ENCODE measurements around the gene TASP1. TPM values are rescaled to one million over a fixed set of nuclear protein-coding genes. Genes with fewer than 3 reads are reported as not detected.

TASP1 gene
- total and polyA plus RNA-seq, 4 donors: 2.5 to 10.0 (median 4.7) TPM

DNA sequence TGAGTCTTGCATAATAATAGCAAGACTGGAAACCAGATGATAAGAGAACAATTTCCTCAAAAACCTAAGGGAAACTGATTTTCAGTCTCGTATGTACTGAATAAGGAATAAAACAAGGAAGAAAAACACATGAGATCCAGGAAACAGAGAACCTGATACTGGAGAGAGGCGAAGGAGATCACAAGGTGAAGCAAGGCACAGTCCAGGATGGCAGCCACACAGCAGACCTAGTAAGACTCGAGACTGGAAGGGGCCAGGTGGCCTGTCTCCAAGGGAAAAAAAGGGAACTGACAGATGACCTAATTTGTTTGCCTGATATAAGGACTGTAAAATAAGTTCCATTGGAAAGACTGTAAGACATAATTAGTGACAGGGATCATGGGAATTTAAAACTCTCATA lies 71.1 kb downstream of the TASP1 start:
- H3K27ac ChIP-seq (ENCODE audit: low read depth in 1 of 2, low read length in 2 of 2): no peak overlapping the region
- WGBS: 71% methylated on average over 3 of the region's 3 CpGs
- H3K4me3 ChIP-seq (ENCODE audit: low read depth in 1 of 3, low read length in 3 of 3): no peak overlapping the region
- H3K27me3 ChIP-seq (ENCODE audit: control insufficient read depth in 4 of 4, insufficient read depth in 4 of 4, low read length in 3 of 4): no peaks in the 10 kb centered on the region
- no peaks in the 10 kb centered on the region for H3K4me1 ChIP-seq (ENCODE audit: control insufficient read depth in 4 of 4, insufficient read depth in 4 of 4, low read length in 3 of 4)
- H3K36me3 ChIP-seq (ENCODE audit: control insufficient read depth in 4 of 4, insufficient read depth in 3 of 4, low read depth in 1 of 4, low read length in 3 of 4): peaks cover 0 to 2% (median 0%) of the 10 kb centered on the region in 4 donors
- H3K9ac ChIP-seq (ENCODE audit: low read depth in 1 of 2, low read length in 2 of 2): no peak overlapping the region
- no peak for TF ChIP-seq NR2F2 (IDR thresholded peaks at IDR 0.05)
- TF ChIP-seq, protein P1, sequence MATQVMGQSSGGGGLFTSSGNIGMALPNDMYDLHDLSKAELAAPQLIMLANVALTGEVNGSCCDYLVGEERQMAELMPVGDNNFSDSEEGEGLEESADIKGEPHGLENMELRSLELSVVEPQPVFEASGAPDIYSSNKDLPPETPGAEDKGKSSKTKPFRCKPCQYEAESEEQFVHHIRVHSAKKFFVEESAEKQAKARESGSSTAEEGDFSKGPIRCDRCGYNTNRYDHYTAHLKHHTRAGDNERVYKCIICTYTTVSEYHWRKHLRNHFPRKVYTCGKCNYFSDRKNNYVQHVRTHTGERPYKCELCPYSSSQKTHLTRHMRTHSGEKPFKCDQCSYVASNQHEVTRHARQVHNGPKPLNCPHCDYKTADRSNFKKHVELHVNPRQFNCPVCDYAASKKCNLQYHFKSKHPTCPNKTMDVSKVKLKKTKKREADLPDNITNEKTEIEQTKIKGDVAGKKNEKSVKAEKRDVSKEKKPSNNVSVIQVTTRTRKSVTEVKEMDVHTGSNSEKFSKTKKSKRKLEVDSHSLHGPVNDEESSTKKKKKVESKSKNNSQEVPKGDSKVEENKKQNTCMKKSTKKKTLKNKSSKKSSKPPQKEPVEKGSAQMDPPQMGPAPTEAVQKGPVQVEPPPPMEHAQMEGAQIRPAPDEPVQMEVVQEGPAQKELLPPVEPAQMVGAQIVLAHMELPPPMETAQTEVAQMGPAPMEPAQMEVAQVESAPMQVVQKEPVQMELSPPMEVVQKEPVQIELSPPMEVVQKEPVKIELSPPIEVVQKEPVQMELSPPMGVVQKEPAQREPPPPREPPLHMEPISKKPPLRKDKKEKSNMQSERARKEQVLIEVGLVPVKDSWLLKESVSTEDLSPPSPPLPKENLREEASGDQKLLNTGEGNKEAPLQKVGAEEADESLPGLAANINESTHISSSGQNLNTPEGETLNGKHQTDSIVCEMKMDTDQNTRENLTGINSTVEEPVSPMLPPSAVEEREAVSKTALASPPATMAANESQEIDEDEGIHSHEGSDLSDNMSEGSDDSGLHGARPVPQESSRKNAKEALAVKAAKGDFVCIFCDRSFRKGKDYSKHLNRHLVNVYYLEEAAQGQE (IDR thresholded peaks at IDR 0.05): no peak
- H3K9me3 ChIP-seq (ENCODE audit: control insufficient read depth in 4 of 4, low read length in 3 of 4): no peaks in the 10 kb centered on the region
- no peak for DNase-seq (ENCODE audit: low spot score)

DNA sequence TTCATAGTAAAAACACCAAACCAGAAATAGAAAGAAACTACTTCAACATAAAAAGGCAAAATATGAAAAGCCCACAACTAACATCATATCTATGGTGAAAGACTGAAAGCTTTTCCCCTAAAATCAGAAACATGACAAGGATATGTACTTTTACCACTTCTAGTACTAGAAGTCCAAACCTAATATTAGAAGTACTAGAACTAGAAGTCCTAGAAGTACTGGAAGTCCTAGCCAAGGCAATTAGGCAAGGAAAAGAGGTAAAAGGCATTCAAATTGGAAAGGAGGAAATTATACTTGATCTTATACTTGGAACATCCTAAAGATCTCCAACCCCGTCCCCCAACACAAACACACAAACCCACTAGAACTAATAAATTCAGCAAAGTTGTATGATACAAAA lies 74.9 kb downstream of the TASP1 start:
- no peaks in the 10 kb centered on the region for H3K9me3 ChIP-seq (ENCODE audit: control insufficient read depth in 4 of 4, low read length in 3 of 4)
- H3K9ac ChIP-seq (ENCODE audit: low read depth in 1 of 2, low read length in 2 of 2): no peak overlapping the region
- no peak overlapping the region for H3K27ac ChIP-seq (ENCODE audit: low read depth in 1 of 2, low read length in 2 of 2)
- H3K36me3 ChIP-seq (ENCODE audit: control insufficient read depth in 4 of 4, insufficient read depth in 3 of 4, low read depth in 1 of 4, low read length in 3 of 4): peaks cover 0 to 5% (median 0%) of the 10 kb centered on the region in 4 donors
- TF ChIP-seq, protein P2, sequence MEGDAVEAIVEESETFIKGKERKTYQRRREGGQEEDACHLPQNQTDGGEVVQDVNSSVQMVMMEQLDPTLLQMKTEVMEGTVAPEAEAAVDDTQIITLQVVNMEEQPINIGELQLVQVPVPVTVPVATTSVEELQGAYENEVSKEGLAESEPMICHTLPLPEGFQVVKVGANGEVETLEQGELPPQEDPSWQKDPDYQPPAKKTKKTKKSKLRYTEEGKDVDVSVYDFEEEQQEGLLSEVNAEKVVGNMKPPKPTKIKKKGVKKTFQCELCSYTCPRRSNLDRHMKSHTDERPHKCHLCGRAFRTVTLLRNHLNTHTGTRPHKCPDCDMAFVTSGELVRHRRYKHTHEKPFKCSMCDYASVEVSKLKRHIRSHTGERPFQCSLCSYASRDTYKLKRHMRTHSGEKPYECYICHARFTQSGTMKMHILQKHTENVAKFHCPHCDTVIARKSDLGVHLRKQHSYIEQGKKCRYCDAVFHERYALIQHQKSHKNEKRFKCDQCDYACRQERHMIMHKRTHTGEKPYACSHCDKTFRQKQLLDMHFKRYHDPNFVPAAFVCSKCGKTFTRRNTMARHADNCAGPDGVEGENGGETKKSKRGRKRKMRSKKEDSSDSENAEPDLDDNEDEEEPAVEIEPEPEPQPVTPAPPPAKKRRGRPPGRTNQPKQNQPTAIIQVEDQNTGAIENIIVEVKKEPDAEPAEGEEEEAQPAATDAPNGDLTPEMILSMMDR (IDR thresholded peaks at IDR 0.05; ENCODE audit: low read depth, low read length, missing input control): no peak
- TF ChIP-seq FOXA2 (IDR thresholded peaks at IDR 0.05) (no peak), TAF1 (conservative IDR thresholded peaks at IDR 0.05) (no peak), JUND (IDR thresholded peaks at IDR 0.05) (no peak), FOXA1 (IDR thresholded peaks at IDR 0.05) (no peak), HNF4A (conservative IDR thresholded peaks at IDR 0.05) (no peak), RXRA (IDR thresholded peaks at IDR 0.05) (no peak), RAD21 (IDR thresholded peaks at IDR 0.05) (no peak), EGR1 (IDR thresholded peaks at IDR 0.05; ENCODE audit: low read depth in 2 of 2) (no peak), HNF4G (IDR thresholded peaks at IDR 0.05) (no peak), YY1 (IDR thresholded peaks at IDR 0.05) (no peak), NR2F2 (IDR thresholded peaks at IDR 0.05) (no peak)
- TF ChIP-seq, protein P3, sequence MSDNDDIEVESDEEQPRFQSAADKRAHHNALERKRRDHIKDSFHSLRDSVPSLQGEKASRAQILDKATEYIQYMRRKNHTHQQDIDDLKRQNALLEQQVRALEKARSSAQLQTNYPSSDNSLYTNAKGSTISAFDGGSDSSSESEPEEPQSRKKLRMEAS (IDR thresholded peaks at IDR 0.05): no peak
- TF ChIP-seq, protein P1 (IDR thresholded peaks at IDR 0.05): no peak
- TF ChIP-seq, protein P4, sequence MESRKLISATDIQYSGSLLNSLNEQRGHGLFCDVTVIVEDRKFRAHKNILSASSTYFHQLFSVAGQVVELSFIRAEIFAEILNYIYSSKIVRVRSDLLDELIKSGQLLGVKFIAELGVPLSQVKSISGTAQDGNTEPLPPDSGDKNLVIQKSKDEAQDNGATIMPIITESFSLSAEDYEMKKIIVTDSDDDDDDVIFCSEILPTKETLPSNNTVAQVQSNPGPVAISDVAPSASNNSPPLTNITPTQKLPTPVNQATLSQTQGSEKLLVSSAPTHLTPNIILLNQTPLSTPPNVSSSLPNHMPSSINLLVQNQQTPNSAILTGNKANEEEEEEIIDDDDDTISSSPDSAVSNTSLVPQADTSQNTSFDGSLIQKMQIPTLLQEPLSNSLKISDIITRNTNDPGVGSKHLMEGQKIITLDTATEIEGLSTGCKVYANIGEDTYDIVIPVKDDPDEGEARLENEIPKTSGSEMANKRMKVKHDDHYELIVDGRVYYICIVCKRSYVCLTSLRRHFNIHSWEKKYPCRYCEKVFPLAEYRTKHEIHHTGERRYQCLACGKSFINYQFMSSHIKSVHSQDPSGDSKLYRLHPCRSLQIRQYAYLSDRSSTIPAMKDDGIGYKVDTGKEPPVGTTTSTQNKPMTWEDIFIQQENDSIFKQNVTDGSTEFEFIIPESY (IDR thresholded peaks at IDR 0.05): no peak
- TF ChIP-seq, protein P5, sequence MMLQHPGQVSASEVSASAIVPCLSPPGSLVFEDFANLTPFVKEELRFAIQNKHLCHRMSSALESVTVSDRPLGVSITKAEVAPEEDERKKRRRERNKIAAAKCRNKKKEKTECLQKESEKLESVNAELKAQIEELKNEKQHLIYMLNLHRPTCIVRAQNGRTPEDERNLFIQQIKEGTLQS (IDR thresholded peaks at IDR 0.05): no peak
- DNase-seq (ENCODE audit: low spot score): no peak
- no peaks in the 10 kb centered on the region for H3K4me1 ChIP-seq (ENCODE audit: control insufficient read depth in 4 of 4, insufficient read depth in 4 of 4, low read length in 3 of 4)
- WGBS: 100% methylated on average over 1 of the region's 1 CpG
- H3K27me3 ChIP-seq (ENCODE audit: control insufficient read depth in 4 of 4, insufficient read depth in 4 of 4, low read length in 3 of 4): no peaks in the 10 kb centered on the region
- no peak overlapping the region for H3K4me3 ChIP-seq (ENCODE audit: low read depth in 1 of 3, low read length in 3 of 3)
